GM12892 (cell line): ENCODE measurements around the gene BANF2.

Experiments
- POLR2A ChIP-seq: IDR thresholded peaks from 2 replicates; pipeline ENCODE4 v1.6.1; 2011; ENCODE audit warnings: low read depth, low read length, control low read depth
- POLR2AphosphoS5 ChIP-seq: IDR thresholded peaks from 2 replicates; pipeline ENCODE4 v1.6.1; 2011; ENCODE audit warnings: low read depth, low read length, control low read depth
- TAF1 ChIP-seq: IDR thresholded peaks from 2 replicates; pipeline ENCODE4 v1.6.1; 2011; ENCODE audit warnings: low read depth, mild to moderate bottlenecking, control low read depth, low read length, borderline replicate concordance

GRCh38 chr20:17679941-17680835 is 19.6 kb upstream of the BANF2 start:
- no peak for TF ChIP-seq POLR2A
- no peak for TF ChIP-seq POLR2AphosphoS5
- no peak for TF ChIP-seq TAF1
